HepG2 (cell line): ENCODE results near the gene CHST11.

Experiments used
- EP300 ChIP-seq, 3 experiments: sonication (generic) in 1 of 3; formaldehyde crosslinking in 1 of 3; IDR thresholded peaks; 2 replicates each; pipeline versions ENCODE4 v1.5.1 to v1.6.1; 2011 to 2020; ENCODE audit warnings: low read depth in 2 of 3, low read length in 2 of 3, borderline replicate concordance in 1 of 3, improper control_type of control experiment in 1 of 3, mild to moderate bottlenecking in 1 of 3, missing genetic modification reagents in 1 of 3, moderate library complexity in 1 of 3
- GPN1 ChIP-seq: sonication (generic); formaldehyde crosslinking; IDR thresholded peaks from 2 replicates; pipeline ENCODE4 v1.5.1; 2020; ENCODE audit warnings: missing genetic modification reagents, borderline replicate concordance
- KAT8 ChIP-seq: IDR thresholded peaks from 2 replicates; pipeline ENCODE4 v1.6.1; 2016; ENCODE audit warnings: missing genetic modification reagents, missing compliant biosample characterization
- MTA1 ChIP-seq: sonication (generic); formaldehyde crosslinking; IDR thresholded peaks from 2 replicates; pipeline ENCODE4 v1.4.0; 2020; ENCODE audit warnings: missing genetic modification reagents, mild to moderate bottlenecking, borderline replicate concordance

- TF ChIP-seq GPN1 (CRISPR knock-in tag) (no peak), MTA1 (CRISPR knock-in tag) (no peak), KAT8 (CRISPR knock-in tag) (no peak), EP300 (IDR thresholded peaks at IDR 0.05; ENCODE audit: low read depth in 2 of 2, low read length in 2 of 2) (no peak), EP300 (CRISPR knock-in tag; IDR thresholded peaks at IDR 0.05; ENCODE audit: borderline replicate concordance) (no peak)
These were observed 34.3 kb upstream of the CHST11 start for GRCh38 chr12:104422441-104422840.
